ENCODE measurements around the gene MACO1. TPM values are rescaled to one million over a fixed set of nuclear protein-coding genes. Genes with fewer than 3 reads are reported as not detected.
A peak's percentile ranks its signal among the peaks of the same experiment; 100 is the strongest.

The MACO1 gene
- total and polyA plus RNA-seq, 4 donors = 15.3 to 23.2 (median 20.6) TPM

DNA sequence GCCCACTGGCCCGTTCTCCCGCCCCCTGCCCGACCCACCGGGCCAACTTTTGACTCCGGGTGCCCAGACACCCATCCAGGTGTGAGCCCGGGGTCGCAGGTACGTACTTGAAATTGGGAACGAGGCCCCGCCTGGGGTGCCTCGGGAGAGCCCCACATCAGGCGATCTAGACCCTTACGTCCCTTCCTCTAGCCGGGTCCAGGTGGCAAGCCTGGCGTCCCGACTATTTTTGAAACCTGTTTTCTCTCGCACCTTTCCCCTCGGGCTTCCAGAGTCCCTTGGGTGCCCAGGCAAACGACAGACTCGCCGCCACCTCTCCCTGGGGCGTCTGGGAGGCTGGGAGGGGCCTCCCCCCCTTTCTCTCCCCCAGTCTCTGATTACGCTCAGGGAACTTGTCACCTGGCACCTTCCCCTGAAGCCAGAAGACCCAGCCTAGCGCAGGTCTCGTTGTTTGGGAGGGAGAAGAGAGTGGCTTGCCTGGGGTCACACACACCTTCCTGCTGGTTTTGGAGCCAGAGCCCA, 113.6 kb downstream of the MACO1 start:
- DNase-seq (ENCODE audit: low spot score) = no peak
- 8% methylated on average over 25 of the region's 25 CpGs for WGBS

GRCh38 chr1:25544819-25545218, 114.1 kb downstream of the MACO1 start:
- Histone ChIP-seq H3K27me3 (ENCODE audit: control insufficient read depth in 4 of 4, insufficient read depth in 4 of 4, low read length in 3 of 4) (no peaks in the 10 kb centered on the region), H3K9ac (ENCODE audit: low read depth in 1 of 2, low read length in 2 of 2) (peak overlapping the region; percentile 43 to 60), H3K4me1 (ENCODE audit: control insufficient read depth in 4 of 4, insufficient read depth in 4 of 4, low read length in 3 of 4) (peaks cover 9 to 30% (median 18%) of the 10 kb centered on the region in 4 donors), H3K27ac (ENCODE audit: low read depth in 1 of 2, low read length in 2 of 2) (peak overlapping the region in 1 of 2 donors; percentile 43), H3K9me3 (ENCODE audit: control insufficient read depth in 4 of 4, low read length in 3 of 4) (no peaks in the 10 kb centered on the region), H3K36me3 (ENCODE audit: control insufficient read depth in 4 of 4, insufficient read depth in 3 of 4, low read depth in 1 of 4, low read length in 3 of 4) (no peaks in the 10 kb centered on the region), H3K4me3 (ENCODE audit: low read depth in 1 of 3, low read length in 3 of 3) (peak overlapping the region in 2 of 3 donors; percentile 69 to 70)
- WGBS = 62% methylated on average over 6 of the region's 6 CpGs
- no peak for TF ChIP-seq GABPA (IDR thresholded peaks at IDR 0.05 in 1 of 2, conservative IDR thresholded peaks at IDR 0.05 in 1 of 2)
- TF ChIP-seq ZBTB33 (IDR thresholded peaks at IDR 0.05) = no peak
- TF ChIP-seq RAD21 (IDR thresholded peaks at IDR 0.05) = no peak
- TF ChIP-seq NR2F2 (IDR thresholded peaks at IDR 0.05) = no peak
- TF ChIP-seq SP1 (IDR thresholded peaks at IDR 0.05) = no peak
- TF ChIP-seq HNF4G (IDR thresholded peaks at IDR 0.05) = no peak
- no peak for TF ChIP-seq CTCF (IDR thresholded peaks at IDR 0.05; ENCODE audit: low read depth, low read length, missing input control)
- DNase-seq (ENCODE audit: low spot score) = no peak

More for the DNA sequence above, 113.6 kb downstream of the MACO1 start:
- H3K4me3 ChIP-seq (ENCODE audit: low read depth in 1 of 3, low read length in 3 of 3) = peak overlapping the region; percentile 65 to 70 (median 69)
- H3K27me3 ChIP-seq (ENCODE audit: control insufficient read depth in 4 of 4, insufficient read depth in 4 of 4, low read length in 3 of 4) = no peaks in the 10 kb centered on the region
- TF ChIP-seq SP1 (IDR thresholded peaks at IDR 0.05) = no peak
- no peak for TF ChIP-seq CTCF (IDR thresholded peaks at IDR 0.05; ENCODE audit: low read depth, low read length, missing input control)
- TF ChIP-seq YY1 (IDR thresholded peaks at IDR 0.05) = no peak
- no peak for TF ChIP-seq RXRA (IDR thresholded peaks at IDR 0.05)
- no peak for TF ChIP-seq HNF4A (conservative IDR thresholded peaks at IDR 0.05)
- no peak for TF ChIP-seq NR2F2 (IDR thresholded peaks at IDR 0.05)
- TF ChIP-seq, protein P1, sequence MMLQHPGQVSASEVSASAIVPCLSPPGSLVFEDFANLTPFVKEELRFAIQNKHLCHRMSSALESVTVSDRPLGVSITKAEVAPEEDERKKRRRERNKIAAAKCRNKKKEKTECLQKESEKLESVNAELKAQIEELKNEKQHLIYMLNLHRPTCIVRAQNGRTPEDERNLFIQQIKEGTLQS (IDR thresholded peaks at IDR 0.05) = no peak
- no peak for TF ChIP-seq JUND (IDR thresholded peaks at IDR 0.05)
- no peak for TF ChIP-seq ZBTB33 (IDR thresholded peaks at IDR 0.05)
- no peak for TF ChIP-seq GABPA (IDR thresholded peaks at IDR 0.05 in 1 of 2, conservative IDR thresholded peaks at IDR 0.05 in 1 of 2)
- no peak for TF ChIP-seq RAD21 (IDR thresholded peaks at IDR 0.05)
- no peak for TF ChIP-seq FOXA1 (IDR thresholded peaks at IDR 0.05)
- H3K36me3 ChIP-seq (ENCODE audit: control insufficient read depth in 4 of 4, insufficient read depth in 3 of 4, low read depth in 1 of 4, low read length in 3 of 4) = no peaks in the 10 kb centered on the region
- H3K9ac ChIP-seq (ENCODE audit: low read depth in 1 of 2, low read length in 2 of 2) = peak overlapping the region; percentile 49 to 60
- peak overlapping the region; percentile 73 to 79 for H3K27ac ChIP-seq (ENCODE audit: low read depth in 1 of 2, low read length in 2 of 2)
- no peaks in the 10 kb centered on the region for H3K9me3 ChIP-seq (ENCODE audit: control insufficient read depth in 4 of 4, low read length in 3 of 4)
- H3K4me1 ChIP-seq (ENCODE audit: control insufficient read depth in 4 of 4, insufficient read depth in 4 of 4, low read length in 3 of 4) = peaks cover 8 to 25% (median 16%) of the 10 kb centered on the region in 4 donors
